ENCODE results near the gene LYPD1. TPM values are rescaled to one million over a fixed set of nuclear protein-coding genes. Genes with fewer than 3 reads are reported as not detected.

LYPD1 gene
- total and polyA plus RNA-seq, 2 of the 4 experiments (the other 2 are of a cell fraction): 66.1 to 87.6 TPM

DNA sequence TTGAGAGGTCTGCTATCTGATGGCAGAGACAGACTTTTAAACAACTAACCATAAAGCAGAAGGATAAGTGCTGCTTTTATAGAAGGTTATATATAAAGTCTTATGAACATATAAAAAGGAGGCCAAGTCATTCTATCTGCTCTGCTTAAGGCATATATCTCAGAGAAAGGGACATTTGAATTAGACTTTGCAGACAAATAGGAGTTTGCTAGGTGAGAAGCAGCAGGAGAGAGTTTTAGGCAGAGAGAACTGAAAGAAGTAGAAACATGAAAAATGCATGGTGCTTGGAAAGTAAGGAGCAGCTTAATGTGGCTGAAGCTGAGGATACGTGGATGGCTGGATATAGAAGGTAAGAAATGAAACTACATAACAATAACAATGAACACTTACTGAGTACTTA is 65.4 kb downstream of the LYPD1 start:
- in situ Hi-C loops (cut with MboI; ENCODE audit: low sequenced_read_pairs) (no loop called here), intact Hi-C loops (cut with micrococcal nuclease) (no loop called here), dilution Hi-C loops (cut with HindIII; ENCODE audit: low sequenced_read_pairs, unreplicated experiment) (no loop called here)
- no peak overlapping the region for H2AFZ ChIP-seq (replicated peaks; ENCODE audit: low read length, poor library complexity)
- TF ChIP-seq MAZ (IDR thresholded peaks at IDR 0.05; ENCODE audit: borderline replicate concordance, low read depth, low read length): no peak
- TF ChIP-seq CEBPB (IDR thresholded peaks at IDR 0.05; ENCODE audit: low read depth, low read length): no peak
- TF ChIP-seq, protein P1, sequence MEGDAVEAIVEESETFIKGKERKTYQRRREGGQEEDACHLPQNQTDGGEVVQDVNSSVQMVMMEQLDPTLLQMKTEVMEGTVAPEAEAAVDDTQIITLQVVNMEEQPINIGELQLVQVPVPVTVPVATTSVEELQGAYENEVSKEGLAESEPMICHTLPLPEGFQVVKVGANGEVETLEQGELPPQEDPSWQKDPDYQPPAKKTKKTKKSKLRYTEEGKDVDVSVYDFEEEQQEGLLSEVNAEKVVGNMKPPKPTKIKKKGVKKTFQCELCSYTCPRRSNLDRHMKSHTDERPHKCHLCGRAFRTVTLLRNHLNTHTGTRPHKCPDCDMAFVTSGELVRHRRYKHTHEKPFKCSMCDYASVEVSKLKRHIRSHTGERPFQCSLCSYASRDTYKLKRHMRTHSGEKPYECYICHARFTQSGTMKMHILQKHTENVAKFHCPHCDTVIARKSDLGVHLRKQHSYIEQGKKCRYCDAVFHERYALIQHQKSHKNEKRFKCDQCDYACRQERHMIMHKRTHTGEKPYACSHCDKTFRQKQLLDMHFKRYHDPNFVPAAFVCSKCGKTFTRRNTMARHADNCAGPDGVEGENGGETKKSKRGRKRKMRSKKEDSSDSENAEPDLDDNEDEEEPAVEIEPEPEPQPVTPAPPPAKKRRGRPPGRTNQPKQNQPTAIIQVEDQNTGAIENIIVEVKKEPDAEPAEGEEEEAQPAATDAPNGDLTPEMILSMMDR (conservative IDR thresholded peaks at IDR 0.05; ENCODE audit: low read depth, low read length): no peak
- no peak for TF ChIP-seq POLR2A (IDR thresholded peaks at IDR 0.05; ENCODE audit: low read depth, low read length)
- TF ChIP-seq BHLHE40 (IDR thresholded peaks at IDR 0.05; ENCODE audit: low read depth, low read length): no peak
- no peak for TF ChIP-seq RAD21 (IDR thresholded peaks at IDR 0.05; ENCODE audit: low read length)
- no peak for TF ChIP-seq MXI1 (IDR thresholded peaks at IDR 0.05; ENCODE audit: borderline replicate concordance, low read depth, low read length)
- no peak for TF ChIP-seq CHD1 (IDR thresholded peaks at IDR 0.05; ENCODE audit: low read depth, low read length)
- no peak for TF ChIP-seq FOS (IDR thresholded peaks at IDR 0.05; ENCODE audit: low read depth, low read length)
- TF ChIP-seq RCOR1 (IDR thresholded peaks at IDR 0.05; ENCODE audit: insufficient replicate concordance, low read length): no peak
- TF ChIP-seq SMC3 (IDR thresholded peaks at IDR 0.05; ENCODE audit: low read depth, low read length): no peak
- TF ChIP-seq NFE2L2 (IDR thresholded peaks at IDR 0.05; ENCODE audit: low read depth, low read length): no peak
- TF ChIP-seq MAFK (IDR thresholded peaks at IDR 0.05; ENCODE audit: low read depth, low read length): no peak
- TF ChIP-seq RFX5 (IDR thresholded peaks at IDR 0.05; ENCODE audit: low read depth, low read length): no peak
- TF ChIP-seq, protein P2, sequence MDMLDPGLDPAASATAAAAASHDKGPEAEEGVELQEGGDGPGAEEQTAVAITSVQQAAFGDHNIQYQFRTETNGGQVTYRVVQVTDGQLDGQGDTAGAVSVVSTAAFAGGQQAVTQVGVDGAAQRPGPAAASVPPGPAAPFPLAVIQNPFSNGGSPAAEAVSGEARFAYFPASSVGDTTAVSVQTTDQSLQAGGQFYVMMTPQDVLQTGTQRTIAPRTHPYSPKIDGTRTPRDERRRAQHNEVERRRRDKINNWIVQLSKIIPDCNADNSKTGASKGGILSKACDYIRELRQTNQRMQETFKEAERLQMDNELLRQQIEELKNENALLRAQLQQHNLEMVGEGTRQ (IDR thresholded peaks at IDR 0.05; ENCODE audit: low read depth, low read length): no peak
- TF ChIP-seq, protein P3, sequence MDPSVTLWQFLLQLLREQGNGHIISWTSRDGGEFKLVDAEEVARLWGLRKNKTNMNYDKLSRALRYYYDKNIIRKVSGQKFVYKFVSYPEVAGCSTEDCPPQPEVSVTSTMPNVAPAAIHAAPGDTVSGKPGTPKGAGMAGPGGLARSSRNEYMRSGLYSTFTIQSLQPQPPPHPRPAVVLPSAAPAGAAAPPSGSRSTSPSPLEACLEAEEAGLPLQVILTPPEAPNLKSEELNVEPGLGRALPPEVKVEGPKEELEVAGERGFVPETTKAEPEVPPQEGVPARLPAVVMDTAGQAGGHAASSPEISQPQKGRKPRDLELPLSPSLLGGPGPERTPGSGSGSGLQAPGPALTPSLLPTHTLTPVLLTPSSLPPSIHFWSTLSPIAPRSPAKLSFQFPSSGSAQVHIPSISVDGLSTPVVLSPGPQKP (IDR thresholded peaks at IDR 0.05; ENCODE audit: borderline replicate concordance, low read depth, low read length): no peak
- ATAC-seq (ENCODE audit: low read depth) (no peak), DNase-seq (no peak)
- H3K14ac ChIP-seq (replicated peaks; ENCODE audit: low read depth, low read length): no peak overlapping the region
- H3K18ac ChIP-seq (ENCODE audit: low read depth, low read length): no peak overlapping the region
- no peak overlapping the region for H2AK9ac ChIP-seq (replicated peaks; ENCODE audit: low read depth, low read length, poor library complexity)
- H3K23ac ChIP-seq (ENCODE audit: low read depth, low read length): no peak overlapping the region
- H2BK20ac ChIP-seq (ENCODE audit: low read depth, low read length): no peak overlapping the region
- peaks cover 31% of the 10 kb centered on the region for H3K27me3 ChIP-seq (ENCODE audit: control insufficient read depth, insufficient read depth, low read length)
- H3K9me3 ChIP-seq (ENCODE audit: control insufficient read depth, insufficient read depth, low read length): no peaks in the 10 kb centered on the region
- H3K9me1 ChIP-seq (ENCODE audit: insufficient read depth, low read length): no peaks in the 10 kb centered on the region; the same call in 1 of the 2 replicates
- no peak overlapping the region for H3K4me2 ChIP-seq (ENCODE audit: low read depth, low read length)
- H4K5ac ChIP-seq (ENCODE audit: low read depth, low read length): no peak overlapping the region
- H3K4me3 ChIP-seq (ENCODE audit: insufficient read depth, low read depth, low read length): no peak overlapping the region
- H4K8ac ChIP-seq (ENCODE audit: low read depth in 2 of 2, low read length in 2 of 2): no peak overlapping the region
- no peak overlapping the region for H2BK15ac ChIP-seq (ENCODE audit: low read depth, low read length)
- no TSS peak for BruUV-seq (replicated peaks)
- no peak overlapping the region for H2AK5ac ChIP-seq (ENCODE audit: low read depth, low read length)
- CTCF ChIA-PET: no interaction called here
- no peak overlapping the region for H3K27ac ChIP-seq (ENCODE audit: insufficient read depth, low read length)
- no peak overlapping the region for H3K56ac ChIP-seq (ENCODE audit: extremely low read depth, insufficient read depth, low read length)
- H3K4ac ChIP-seq (ENCODE audit: low read depth, low read length): no peak overlapping the region
- no CpG with 5 or more reads among the region's 1 CpG for WGBS, 2 experiments (ENCODE audit: extremely low coverage in 2 of 2, insufficient read length in 1 of 2)
- no peak overlapping the region for H2BK5ac ChIP-seq (ENCODE audit: low read depth, low read length, poor library complexity, severe bottlenecking)
- H2BK120ac ChIP-seq (ENCODE audit: low read depth, low read length): no peak overlapping the region
- H3K9ac ChIP-seq (ENCODE audit: low read depth, low read length): no peak overlapping the region
- H3K79me1 ChIP-seq (ENCODE audit: low read depth in 1 of 2, low read length in 2 of 2): no peaks in the 10 kb centered on the region
- no peak overlapping the region for H4K91ac ChIP-seq (ENCODE audit: insufficient read depth, low read depth, low read length)
- H4K20me1 ChIP-seq (ENCODE audit: insufficient read depth, low read length): no peaks in the 10 kb centered on the region
- H3K36me3 ChIP-seq (ENCODE audit: control insufficient read depth, insufficient read depth, low read length): no peaks in the 10 kb centered on the region
- H3K4me1 ChIP-seq (ENCODE audit: control insufficient read depth, insufficient read depth, low read length): no peaks in the 10 kb centered on the region
- POLR2A ChIA-PET (ENCODE audit: unreplicated experiment): no interaction called here

All from IMR-90 (cell line).